ENCODE results near the gene AVP.

Gene AVP

GRCh38 chr20:3115190-3116107 is 30.9 kb upstream of the AVP start:
- intact Hi-C loops (cut with DNase I; ENCODE audit: low total_unique reads), result no loop called here
- Histone ChIP-seq H3K4me1 (peaks cover 0 to 10% (median 6%) of the 10 kb centered on the region in 4 donors), H3K36me3 (peaks cover 5 to 33% (median 7%) of the 10 kb centered on the region in 3 donors), H3K27me3 (no peaks in the 10 kb centered on the region), H3K4me3 (no peak overlapping the region), H3K9me3 (no peaks in the 10 kb centered on the region), H3K27ac (no peak overlapping the region)
- no peak for DNase-seq
- TF ChIP-seq, protein P1, sequence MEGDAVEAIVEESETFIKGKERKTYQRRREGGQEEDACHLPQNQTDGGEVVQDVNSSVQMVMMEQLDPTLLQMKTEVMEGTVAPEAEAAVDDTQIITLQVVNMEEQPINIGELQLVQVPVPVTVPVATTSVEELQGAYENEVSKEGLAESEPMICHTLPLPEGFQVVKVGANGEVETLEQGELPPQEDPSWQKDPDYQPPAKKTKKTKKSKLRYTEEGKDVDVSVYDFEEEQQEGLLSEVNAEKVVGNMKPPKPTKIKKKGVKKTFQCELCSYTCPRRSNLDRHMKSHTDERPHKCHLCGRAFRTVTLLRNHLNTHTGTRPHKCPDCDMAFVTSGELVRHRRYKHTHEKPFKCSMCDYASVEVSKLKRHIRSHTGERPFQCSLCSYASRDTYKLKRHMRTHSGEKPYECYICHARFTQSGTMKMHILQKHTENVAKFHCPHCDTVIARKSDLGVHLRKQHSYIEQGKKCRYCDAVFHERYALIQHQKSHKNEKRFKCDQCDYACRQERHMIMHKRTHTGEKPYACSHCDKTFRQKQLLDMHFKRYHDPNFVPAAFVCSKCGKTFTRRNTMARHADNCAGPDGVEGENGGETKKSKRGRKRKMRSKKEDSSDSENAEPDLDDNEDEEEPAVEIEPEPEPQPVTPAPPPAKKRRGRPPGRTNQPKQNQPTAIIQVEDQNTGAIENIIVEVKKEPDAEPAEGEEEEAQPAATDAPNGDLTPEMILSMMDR (IDR thresholded peaks at IDR 0.05), result peak; percentile 51 to 63

DNA sequence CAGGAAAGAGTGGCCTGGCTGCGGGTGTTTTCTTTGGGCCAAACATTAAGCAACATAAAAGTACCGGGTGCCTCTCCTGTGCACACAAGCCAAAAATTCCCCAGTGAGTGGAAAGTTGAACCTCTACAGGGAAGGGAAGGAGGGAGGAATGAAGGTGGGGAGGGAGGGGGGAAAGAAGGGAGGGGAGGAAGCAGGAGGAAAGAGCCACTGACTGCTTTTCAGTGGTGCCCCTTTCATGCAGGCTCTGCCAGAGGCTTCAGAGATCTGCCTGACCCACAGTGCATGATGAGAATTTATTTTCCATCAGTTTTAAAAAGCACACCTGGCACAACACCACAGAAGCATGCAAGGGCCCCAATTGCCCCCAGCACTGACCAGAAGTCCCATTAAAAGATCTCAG is 27.5 kb upstream of the AVP start:
- H3K27ac ChIP-seq, result no peak overlapping the region
- no peaks in the 10 kb centered on the region for H3K27me3 ChIP-seq
- peaks cover 33 to 60% (median 40%) of the 10 kb centered on the region in 3 donors for H3K36me3 ChIP-seq
- H3K9me3 ChIP-seq, result no peaks in the 10 kb centered on the region
- TF ChIP-seq, protein P1 (IDR thresholded peaks at IDR 0.05), result no peak
- DNase-seq, result no peak
- peaks cover 0 to 7% (median 0%) of the 10 kb centered on the region in 4 donors for H3K4me1 ChIP-seq
- no peak overlapping the region for H3K4me3 ChIP-seq
- intact Hi-C loops (cut with DNase I; ENCODE audit: low total_unique reads), result loop anchor here (5.0 kb wide), 1 partner anchor 55 kb away; no protein-coding TSS in a partner anchor

GRCh38 chr20:3111507-3111906 is 27.0 kb upstream of the AVP start:
- Histone ChIP-seq H3K27ac (no peak overlapping the region), H3K36me3 (peaks cover 33 to 65% (median 45%) of the 10 kb centered on the region in 3 donors), H3K27me3 (no peaks in the 10 kb centered on the region), H3K4me3 (no peak overlapping the region), H3K9me3 (no peaks in the 10 kb centered on the region), H3K4me1 (peaks cover 0 to 7% (median 0%) of the 10 kb centered on the region in 4 donors)
- TF ChIP-seq, protein P1 (IDR thresholded peaks at IDR 0.05), result no peak
- DNase-seq, result no peak
- intact Hi-C loops (cut with DNase I; ENCODE audit: low total_unique reads), result loop anchor here (5.0 kb wide), 1 partner anchor 54 kb away; no protein-coding TSS in a partner anchor

- intact Hi-C loops (cut with DNase I; ENCODE audit: low total_unique reads), result loop anchor here (5.0 kb wide), 1 partner anchor 52 kb away; no protein-coding TSS in a partner anchor
- TF ChIP-seq, protein P1 (IDR thresholded peaks at IDR 0.05), result no peak
These were observed 25.1 kb upstream of the AVP start for GRCh38 chr20:3109350-3110302.

GRCh38 chr20:3107464-3108025 is 23.0 kb upstream of the AVP start:
- Histone ChIP-seq H3K27me3 (no peaks in the 10 kb centered on the region), H3K27ac (no peak overlapping the region), H3K9me3 (no peaks in the 10 kb centered on the region), H3K36me3 (peaks cover 28 to 51% (median 40%) of the 10 kb centered on the region in 3 donors), H3K4me3 (no peak overlapping the region), H3K4me1 (no peaks in the 10 kb centered on the region)
- TF ChIP-seq, protein P1 (IDR thresholded peaks at IDR 0.05), result no peak
- intact Hi-C loops (cut with DNase I; ENCODE audit: low total_unique reads), result no loop called here
- no peak for DNase-seq

More at GRCh38 chr20:3109350-3110302, 25.1 kb upstream of the AVP start:
- H3K4me1 ChIP-seq, result no peaks in the 10 kb centered on the region
- H3K27me3 ChIP-seq, result no peaks in the 10 kb centered on the region
- no peak overlapping the region for H3K27ac ChIP-seq
- peaks cover 33 to 67% (median 46%) of the 10 kb centered on the region in 3 donors for H3K36me3 ChIP-seq
- no peak for DNase-seq
- H3K4me3 ChIP-seq, result no peak overlapping the region
- no peaks in the 10 kb centered on the region for H3K9me3 ChIP-seq

Data from tibial artery (tissue), 4 donors.